PFSK-1 (cell line): ENCODE data around the gene ZSWIM6. TPM values are rescaled to one million over a fixed set of nuclear protein-coding genes. Genes with fewer than 3 reads are reported as not detected.

Source experiments
- FOXP2 ChIP-seq: optimal IDR thresholded peaks from 2 replicates; pipeline ENCODE3; 2011; ENCODE audit warnings: borderline replicate concordance, control low read depth, inconsistent platforms; ENCODE audit not compliant: insufficient read depth; ENCODE audit errors: extremely low read length, extremely low read depth
- POLR2AphosphoS5 ChIP-seq: IDR thresholded peaks from 2 replicates; pipeline ENCODE4 v1.6.1; 2012; ENCODE audit warnings: low read depth, mild to moderate bottlenecking, control low read depth, low read length, moderate library complexity
- SIN3A ChIP-seq: IDR thresholded peaks from 2 replicates; pipeline ENCODE4 v1.6.1; 2012; ENCODE audit warnings: mild to moderate bottlenecking, low read length, moderate library complexity, borderline replicate concordance; ENCODE audit not compliant: insufficient read depth
- TAF1 ChIP-seq: IDR thresholded peaks from 2 replicates; pipeline ENCODE4 v1.6.1; 2012; ENCODE audit warnings: low read length, control low read depth, borderline replicate concordance; ENCODE audit not compliant: insufficient read depth
- polyA plus RNA-seq: library from polyadenylated mRNA; unstranded; fragments of >200 nt; gene quantifications from one replicate; pipeline ENCODE4 v1.2.1, GENCODE V29; 2012; ENCODE audit warnings: low read depth, missing spikeins; ENCODE audit not compliant: insufficient read length
- TF ChIP-seq, protein P1 (sequence below), 2 experiments: IDR thresholded peaks; 2 replicates each; pipeline versions ENCODE4 v1.6.1 to v1.8.0; 2011 to 2012; ENCODE audit warnings: low read depth in 2 of 2, low read length in 2 of 2, control low read depth in 1 of 2, inconsistent platforms in 1 of 2, mild to moderate bottlenecking in 1 of 2, moderate library complexity in 1 of 2; ENCODE audit not compliant: insufficient read depth in 1 of 2

Gene ZSWIM6
- 7.6 TPM for polyA plus RNA-seq

DNA sequence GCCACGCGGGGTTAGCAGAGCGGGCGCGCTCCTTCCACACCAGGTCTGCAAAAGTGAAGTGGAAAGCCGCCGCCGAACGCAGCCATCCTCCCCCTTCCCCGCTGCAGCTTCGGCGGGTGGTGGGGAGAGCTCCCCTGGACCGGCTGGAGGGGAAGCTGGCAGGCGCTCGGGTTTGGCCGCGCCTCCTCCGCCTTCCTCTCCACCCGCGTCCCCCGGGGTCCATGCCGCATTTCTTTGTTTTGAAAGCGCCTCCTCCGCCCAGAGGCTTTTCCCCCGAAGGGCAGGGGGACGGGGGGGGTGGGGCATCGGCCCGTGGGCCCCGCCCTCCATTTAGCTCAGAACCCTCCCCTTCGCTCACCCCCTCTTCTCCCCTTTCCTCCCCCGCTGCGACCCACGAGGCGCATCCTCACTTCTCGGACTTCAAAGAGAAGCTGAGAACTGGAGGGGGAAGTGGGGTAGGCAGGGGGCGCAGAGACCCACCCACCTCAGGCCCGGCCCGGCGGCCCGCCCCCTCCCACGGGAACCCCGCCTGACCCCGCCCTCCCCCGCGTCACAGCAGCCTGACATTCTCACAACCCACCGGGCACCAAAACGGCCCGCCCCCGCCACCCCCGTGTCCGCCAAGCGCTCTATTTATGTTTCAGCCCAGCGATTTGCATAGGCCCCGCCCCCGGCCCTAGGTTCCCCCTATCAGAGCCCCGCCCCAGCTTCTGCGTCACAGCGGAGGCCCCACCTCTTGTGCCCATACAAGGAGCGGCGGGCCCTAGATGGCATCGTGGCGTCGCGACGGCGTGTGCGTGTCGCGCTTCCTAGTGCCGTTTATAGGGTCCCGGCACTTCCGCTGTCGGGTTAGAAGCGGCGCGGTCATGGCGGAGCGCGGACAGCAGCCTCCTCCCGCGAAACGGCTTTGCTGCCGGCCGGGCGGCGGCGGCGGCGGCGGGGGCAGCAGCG, at the start of gene ZSWIM6:
TSS of gene ZSWIM6 (plus strand) at position 852 of the 951 bp plus-strand sequence. CDS start at position 867, 15 bp downstream.
- TF ChIP-seq SIN3A (peak; percentile 49; the same call in 1 of the 2 replicates), FOXP2 (no peak), POLR2AphosphoS5 (peak; percentile 85), TAF1 (peak; percentile 100)
- TF ChIP-seq, protein P1, sequence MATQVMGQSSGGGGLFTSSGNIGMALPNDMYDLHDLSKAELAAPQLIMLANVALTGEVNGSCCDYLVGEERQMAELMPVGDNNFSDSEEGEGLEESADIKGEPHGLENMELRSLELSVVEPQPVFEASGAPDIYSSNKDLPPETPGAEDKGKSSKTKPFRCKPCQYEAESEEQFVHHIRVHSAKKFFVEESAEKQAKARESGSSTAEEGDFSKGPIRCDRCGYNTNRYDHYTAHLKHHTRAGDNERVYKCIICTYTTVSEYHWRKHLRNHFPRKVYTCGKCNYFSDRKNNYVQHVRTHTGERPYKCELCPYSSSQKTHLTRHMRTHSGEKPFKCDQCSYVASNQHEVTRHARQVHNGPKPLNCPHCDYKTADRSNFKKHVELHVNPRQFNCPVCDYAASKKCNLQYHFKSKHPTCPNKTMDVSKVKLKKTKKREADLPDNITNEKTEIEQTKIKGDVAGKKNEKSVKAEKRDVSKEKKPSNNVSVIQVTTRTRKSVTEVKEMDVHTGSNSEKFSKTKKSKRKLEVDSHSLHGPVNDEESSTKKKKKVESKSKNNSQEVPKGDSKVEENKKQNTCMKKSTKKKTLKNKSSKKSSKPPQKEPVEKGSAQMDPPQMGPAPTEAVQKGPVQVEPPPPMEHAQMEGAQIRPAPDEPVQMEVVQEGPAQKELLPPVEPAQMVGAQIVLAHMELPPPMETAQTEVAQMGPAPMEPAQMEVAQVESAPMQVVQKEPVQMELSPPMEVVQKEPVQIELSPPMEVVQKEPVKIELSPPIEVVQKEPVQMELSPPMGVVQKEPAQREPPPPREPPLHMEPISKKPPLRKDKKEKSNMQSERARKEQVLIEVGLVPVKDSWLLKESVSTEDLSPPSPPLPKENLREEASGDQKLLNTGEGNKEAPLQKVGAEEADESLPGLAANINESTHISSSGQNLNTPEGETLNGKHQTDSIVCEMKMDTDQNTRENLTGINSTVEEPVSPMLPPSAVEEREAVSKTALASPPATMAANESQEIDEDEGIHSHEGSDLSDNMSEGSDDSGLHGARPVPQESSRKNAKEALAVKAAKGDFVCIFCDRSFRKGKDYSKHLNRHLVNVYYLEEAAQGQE (IDR thresholded peaks at IDR 0.05; ENCODE audit: insufficient read depth in 1 of 2, low read depth in 2 of 2, low read length in 2 of 2): peak; percentile 66 to 81; a peak in 3 of 4 replicates

DNA sequence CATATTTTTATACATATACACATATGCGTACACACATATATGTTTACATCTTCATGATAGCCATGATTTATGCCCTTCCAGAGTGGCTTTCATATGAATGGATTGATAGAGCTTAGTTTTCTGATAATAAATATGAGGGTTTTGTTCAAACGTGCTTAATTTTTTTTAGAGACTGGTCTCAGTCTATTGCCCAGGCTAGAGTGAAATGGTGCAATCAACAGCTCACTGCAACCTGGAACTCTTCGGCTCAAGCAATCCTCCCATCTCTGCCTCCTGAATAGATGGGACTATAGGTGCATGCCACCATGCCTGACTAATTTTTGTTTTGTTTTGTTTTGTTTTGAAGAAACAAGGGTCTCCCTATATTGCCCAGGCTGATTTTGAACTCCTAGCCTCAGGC, 48.6 kb upstream of the ZSWIM6 start:
- no peak for TF ChIP-seq FOXP2

DNA sequence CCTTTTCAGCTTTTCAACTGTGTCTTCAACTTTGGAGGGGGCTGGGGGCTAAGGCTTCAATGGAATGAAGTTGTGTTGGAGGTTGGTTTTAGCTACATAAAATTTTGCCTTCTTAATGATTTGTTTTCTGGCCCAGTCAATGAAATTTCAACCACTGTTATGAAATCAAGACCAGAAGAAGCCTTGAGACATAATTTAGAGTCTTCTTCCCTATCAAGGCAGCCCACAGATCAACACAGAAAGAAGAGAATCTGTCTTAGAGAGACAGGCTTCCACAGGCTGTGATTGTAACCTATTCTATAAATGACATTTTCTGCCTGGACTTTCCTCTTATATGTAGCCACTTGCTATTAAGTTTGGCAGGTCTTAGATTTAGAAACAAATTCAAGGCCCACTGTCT, 46.5 kb upstream of the ZSWIM6 start:
- TF ChIP-seq TAF1 (no peak), SIN3A (no peak), FOXP2 (no peak), POLR2AphosphoS5 (no peak)
- TF ChIP-seq, protein P1 (IDR thresholded peaks at IDR 0.05; ENCODE audit: insufficient read depth in 1 of 2, low read depth in 2 of 2, low read length in 2 of 2): no peak

- TF ChIP-seq, protein P1 (IDR thresholded peaks at IDR 0.05; ENCODE audit: insufficient read depth in 1 of 2, low read depth in 2 of 2, low read length in 2 of 2): no peak
- TF ChIP-seq TAF1 (no peak), SIN3A (no peak), FOXP2 (no peak), POLR2AphosphoS5 (no peak)
These were observed 45.5 kb upstream of the ZSWIM6 start for GRCh38 chr5:61286446-61287132.

DNA sequence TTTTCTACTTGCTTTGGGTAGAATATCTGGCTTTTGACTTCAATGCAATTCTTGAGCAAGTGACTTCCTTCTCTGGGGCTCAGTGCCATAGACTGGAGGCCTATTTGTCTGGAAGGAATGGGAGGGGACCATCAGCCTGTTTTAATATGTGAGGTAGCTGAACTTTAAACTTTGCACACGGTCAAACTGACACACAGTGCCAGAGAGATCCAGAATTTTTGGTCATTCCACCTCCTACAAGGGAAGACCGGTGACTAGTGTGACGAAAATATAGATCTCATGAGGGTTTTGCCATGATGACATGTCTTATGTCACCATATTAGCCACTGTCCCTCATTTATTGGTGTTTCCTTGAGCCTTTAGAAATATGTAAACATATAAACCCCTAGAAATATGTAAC, 44.6 kb upstream of the ZSWIM6 start:
- TF ChIP-seq, protein P1 (IDR thresholded peaks at IDR 0.05; ENCODE audit: insufficient read depth in 1 of 2, low read depth in 2 of 2, low read length in 2 of 2): no peak
- TF ChIP-seq SIN3A (no peak), POLR2AphosphoS5 (no peak), TAF1 (no peak), FOXP2 (no peak)
